ENCODE results near the gene ELK4. TPM values are rescaled to one million over a fixed set of nuclear protein-coding genes. Genes with fewer than 3 reads are reported as not detected.

ELK4 gene
- total and polyA plus RNA-seq, 2 of the 8 experiments (the other 6 are each of a cell fraction or from before 2014, with no cell fraction given) = 2.9 to 26.3 TPM

DNA sequence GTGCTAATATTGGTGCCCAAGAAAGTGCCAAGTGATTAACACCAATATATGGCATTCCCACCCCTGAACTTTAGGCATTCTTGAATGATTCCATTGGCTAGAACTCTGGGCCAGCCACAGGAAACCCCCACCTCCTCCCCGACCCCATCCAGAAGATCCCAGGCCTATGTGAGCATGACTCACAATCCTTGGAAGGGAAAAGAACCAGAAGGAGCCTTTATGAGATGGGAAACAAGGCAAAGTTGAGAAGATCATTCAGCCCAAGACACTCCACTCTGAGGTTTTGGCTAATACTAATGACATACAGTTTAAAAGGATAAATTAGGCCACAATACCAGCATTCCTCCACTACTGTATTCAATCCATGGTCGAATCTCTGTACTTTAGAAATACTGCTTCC, 21.8 kb downstream of the ELK4 start (continued):
- TF ChIP-seq RFX5 (IDR thresholded peaks at IDR 0.05; ENCODE audit: borderline replicate concordance, low read depth, low read length) (no peak), POLR2A (IDR thresholded peaks at IDR 0.05; ENCODE audit: control extremely low read depth in 1 of 2, low read depth in 2 of 2, low read length in 2 of 2) (no peak), SIN3A (conservative IDR thresholded peaks at IDR 0.05 in 1 of 2, IDR thresholded peaks at IDR 0.05 in 1 of 2; ENCODE audit: low read depth in 1 of 2, low read length in 2 of 2) (no peak), JUND (IDR thresholded peaks at IDR 0.05; ENCODE audit: low read length) (no peak), SRF (IDR thresholded peaks at IDR 0.05; ENCODE audit: low read depth, low read length) (no peak)
- TF ChIP-seq, protein P1, sequence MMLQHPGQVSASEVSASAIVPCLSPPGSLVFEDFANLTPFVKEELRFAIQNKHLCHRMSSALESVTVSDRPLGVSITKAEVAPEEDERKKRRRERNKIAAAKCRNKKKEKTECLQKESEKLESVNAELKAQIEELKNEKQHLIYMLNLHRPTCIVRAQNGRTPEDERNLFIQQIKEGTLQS (IDR thresholded peaks at IDR 0.05; ENCODE audit: insufficient read depth, low read depth, low read length) = no peak
